ENCODE data around the gene C1QTNF5.

C1QTNF5 gene

GRCh38 chr11:119336744-119337469 lies 3.8 kb downstream of the C1QTNF5 start:
- no peak for DNase-seq

GRCh38 chr11:119335655-119336543 lies 4.8 kb downstream of the C1QTNF5 start:
- no peak for DNase-seq

DNA sequence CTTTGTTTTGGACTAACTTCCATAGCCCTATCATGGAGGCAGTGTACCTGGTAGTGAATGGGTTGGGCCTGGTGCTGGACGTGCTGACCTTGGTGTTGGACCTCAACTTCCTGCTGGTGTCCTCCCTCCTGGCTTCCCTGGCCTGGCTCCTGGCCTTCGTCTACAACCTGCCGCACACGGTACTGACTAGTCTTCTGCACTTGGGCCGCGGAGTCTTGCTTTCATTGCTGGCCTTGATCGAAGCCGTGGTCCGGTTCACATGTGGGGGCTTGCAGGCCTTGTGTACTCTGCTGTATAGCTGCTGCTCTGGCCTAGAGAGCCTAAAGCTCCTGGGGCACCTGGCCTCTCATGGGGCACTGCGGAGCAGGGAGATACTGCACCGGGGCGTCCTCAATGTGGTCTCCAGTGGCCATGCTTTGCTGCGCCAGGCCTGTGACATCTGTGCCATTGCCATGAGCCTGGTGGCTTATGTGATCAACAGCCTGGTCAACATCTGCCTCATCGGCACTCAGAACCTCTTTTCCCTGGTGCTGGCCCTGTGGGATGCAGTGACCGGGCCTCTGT lies 5.5 kb downstream of the C1QTNF5 start:
- no peak for DNase-seq

- DNase-seq: peak; percentile 100
Measured at GRCh38 chr11:119334174-119334930, 6.3 kb downstream of the C1QTNF5 start, which contains the start of gene RNF26. RNF26 (plus strand) TSS chr11:119334527; CDS start chr11:119335123, 596 bp downstream.

GRCh38 chr11:119332111-119332765 lies 8.4 kb downstream of the C1QTNF5 start:
- DNase-seq: no peak

DNA sequence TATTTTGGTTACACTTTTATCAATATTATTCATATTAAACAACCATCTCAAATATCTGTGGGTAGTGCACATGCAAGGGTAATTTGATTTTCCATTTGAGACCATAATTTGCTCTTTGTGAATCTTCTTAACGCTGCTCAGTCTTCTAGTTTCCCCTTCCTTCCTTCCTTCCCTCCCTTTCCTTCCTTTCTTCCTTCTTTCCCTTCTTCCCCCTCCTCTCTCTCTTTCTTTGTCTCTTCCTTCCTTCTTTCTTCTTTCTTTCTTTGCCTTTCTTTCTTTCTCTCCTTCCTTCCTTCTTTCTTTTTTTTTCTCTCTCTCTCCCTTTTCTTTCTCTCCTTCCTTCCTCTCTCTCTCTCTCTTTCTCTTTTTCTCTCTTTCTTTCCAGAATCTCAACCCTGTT lies 10.4 kb downstream of the C1QTNF5 start:
- no peak for DNase-seq

DNA sequence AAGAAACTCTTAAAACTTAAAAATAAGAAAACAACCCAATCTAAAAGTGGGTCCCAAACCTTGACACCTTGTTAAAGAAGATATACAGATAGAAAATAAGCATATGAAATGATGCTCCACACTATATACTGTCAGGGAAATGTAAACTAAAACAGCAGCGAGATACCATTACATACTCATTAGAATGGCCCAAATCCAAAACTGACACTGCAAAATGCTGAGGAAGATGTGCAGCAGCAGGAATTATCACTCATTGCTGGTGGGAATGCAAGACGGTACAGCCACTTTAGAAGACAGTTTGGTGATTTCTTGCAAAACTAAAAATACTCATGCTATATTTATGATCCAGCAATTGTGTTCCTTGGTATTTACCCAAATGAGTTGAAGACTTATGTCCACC lies 11.4 kb downstream of the C1QTNF5 start:
- no peak for DNase-seq

- DNase-seq: no peak
Measured at GRCh38 chr11:119324189-119324588, 16.5 kb downstream of the C1QTNF5 start.

- DNase-seq: peak; percentile 53
Measured at GRCh38 chr11:119323532-119324033, 17.1 kb downstream of the C1QTNF5 start.

DNA sequence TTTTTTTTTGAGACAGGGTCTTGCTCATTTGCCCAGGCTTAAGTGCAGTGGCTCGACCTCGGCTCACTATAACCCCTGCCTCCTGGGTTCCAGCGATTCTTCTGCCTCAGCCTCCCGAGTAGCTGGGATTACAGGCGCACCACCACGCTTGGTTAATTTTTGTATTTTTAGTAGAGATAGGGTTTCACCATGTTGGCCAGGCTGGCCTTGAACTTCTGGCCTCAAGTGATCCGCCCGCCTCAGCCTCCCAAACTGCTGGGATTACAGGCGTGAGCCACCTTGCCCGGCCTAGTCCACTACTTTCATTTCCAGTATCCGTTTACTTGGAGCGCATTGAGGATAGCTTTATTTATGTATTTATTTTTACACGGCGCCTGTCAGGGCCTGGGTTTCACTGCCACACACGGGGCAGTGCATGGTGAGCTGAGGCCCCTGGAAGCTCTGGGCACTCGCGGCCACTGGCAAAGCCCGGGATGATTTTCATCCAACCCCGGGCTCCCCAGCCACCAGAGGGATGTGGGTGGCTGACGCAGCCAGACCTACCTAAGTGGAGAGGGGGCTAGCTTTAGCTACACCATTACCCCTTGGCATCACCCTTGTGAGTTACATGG lies 17.7 kb downstream of the C1QTNF5 start:
- DNase-seq: no peak

DNA sequence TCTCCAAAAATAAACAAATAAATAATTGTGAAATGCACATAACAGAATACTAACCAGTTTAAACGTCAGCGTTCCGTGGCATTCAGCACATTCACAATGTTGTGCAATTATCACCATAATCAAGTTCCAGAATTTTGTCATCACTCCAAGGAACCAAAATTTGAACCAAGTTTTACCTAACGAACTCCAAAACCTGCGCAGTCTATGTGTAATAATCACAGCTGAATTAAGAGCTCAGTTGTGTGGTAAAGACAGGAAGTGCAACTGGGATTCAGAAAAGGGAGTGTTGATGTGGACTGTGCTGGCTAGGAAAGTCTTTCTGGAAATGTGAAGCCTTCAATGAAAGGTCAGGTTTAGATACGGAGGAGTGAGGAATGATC lies 18.3 kb downstream of the C1QTNF5 start:
- DNase-seq: no peak

GRCh38 chr11:119320776-119321524 lies 19.7 kb downstream of the C1QTNF5 start:
- DNase-seq: peak; percentile 44

GRCh38 chr11:119320240-119320775 lies 20.4 kb downstream of the C1QTNF5 start:
- no peak for DNase-seq

- DNase-seq: no peak
Measured at GRCh38 chr11:119319700-119320239, 20.9 kb downstream of the C1QTNF5 start.

DNA sequence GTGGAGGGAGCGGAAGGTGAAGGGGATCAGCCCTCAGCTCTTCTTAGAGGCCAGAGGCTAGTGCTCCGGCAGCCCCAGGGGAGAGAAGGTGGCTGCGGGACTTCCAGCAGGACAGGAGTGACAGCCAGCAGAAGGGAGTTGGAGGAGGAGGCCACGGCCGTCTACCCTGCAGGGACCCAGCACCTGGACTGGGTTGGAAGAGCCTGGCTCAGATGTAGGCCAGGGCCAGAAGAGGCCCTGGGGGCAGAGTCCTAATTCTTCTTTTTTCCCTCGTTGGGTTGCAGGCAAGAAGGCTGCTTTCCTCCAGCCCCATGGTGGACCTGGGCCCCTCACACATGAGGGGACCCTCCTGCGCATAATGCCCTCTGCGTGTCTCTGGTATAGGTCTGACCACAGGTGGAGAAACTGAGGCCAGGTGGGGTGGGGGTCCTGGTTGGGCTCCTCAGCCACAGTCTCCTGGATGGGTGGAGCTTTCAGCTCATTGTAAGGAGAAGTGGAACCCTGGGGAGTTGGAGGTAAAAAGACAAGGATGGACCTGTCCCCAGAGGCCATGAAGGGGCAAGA lies 21.5 kb downstream of the C1QTNF5 start:
- no peak for DNase-seq

- peak; percentile 62 for DNase-seq
Measured at GRCh38 chr11:119318240-119319135, 22.2 kb downstream of the C1QTNF5 start.

DNA sequence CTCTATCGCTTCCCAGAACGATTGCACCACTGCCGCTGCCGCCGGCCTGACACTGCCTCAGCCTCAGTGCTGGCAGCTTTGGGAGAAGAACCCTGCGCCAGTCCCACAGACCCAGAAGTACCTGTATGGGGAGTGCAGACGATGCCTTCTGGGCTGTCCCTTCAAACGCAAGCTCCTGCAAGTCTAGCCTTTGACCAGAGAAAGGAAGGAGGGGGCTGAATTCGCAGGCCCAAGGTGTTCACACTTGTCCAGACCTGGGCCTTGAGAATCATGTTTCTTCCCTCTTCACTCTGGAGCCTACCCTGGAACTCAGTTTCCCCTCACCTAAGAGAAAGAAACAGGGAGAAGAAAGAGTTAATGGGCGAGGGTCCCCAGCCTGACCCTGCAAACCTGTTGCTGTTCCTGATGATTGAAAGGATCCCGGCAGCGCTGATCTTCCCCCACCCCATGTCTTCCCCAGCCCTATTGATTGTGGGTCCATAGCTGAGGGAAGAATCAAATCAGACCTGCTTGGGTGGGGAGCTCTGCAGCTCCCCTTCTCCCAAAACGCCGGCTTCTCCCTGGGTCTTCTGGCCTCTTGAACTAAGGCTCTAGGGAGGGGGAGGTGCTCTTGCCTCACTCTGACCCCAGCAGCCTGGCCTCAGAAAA lies 23.0 kb downstream of the C1QTNF5 start:
- peak; percentile 44 for DNase-seq
